GM19467 (cell line): ENCODE measurements around the gene OR5T3.
"Not testable (repeated sequence)": the region's sequence is repeated elsewhere in the genome, so short reads cannot be mapped to it uniquely, and the experiment has no call there.

Source experiments
- ATAC-seq: cut with Tn5 transposase; IDR thresholded peaks from one replicate; pipeline ENCODE4 v1.9.1; 2021; ENCODE audit warnings: mild to moderate bottlenecking, moderate library complexity; ENCODE audit not compliant: unreplicated experiment

OR5T3 gene

DNA sequence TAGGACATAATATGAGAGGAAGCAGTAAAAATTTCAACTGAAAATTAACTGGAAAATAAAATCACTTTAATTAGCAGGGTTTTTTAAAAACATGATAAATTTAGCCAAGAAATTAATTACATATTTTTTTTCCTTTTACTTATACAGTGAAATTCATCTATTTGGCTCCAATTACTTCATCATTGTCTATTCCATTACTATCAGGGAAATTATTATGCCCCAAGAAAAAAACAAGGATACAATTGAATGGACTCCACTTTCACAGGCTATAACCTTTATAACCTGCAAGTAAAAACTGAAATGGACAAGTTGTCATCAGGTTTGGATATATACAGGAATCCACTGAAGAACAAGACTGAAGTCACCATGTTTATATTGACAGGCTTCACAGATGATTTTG is at the start of gene OR5T3:
Gene OR5T3 (plus strand): TSS at position 301 of the 400 bp plus-strand sequence. CDS start 0 bp downstream, at position 301.
- no peak for ATAC-seq

GRCh38 chr11:56207790-56208189 is 44.3 kb upstream of the OR5T3 start:
- ATAC-seq, result no peak

GRCh38 chr11:56214537-56214936 is 37.5 kb upstream of the OR5T3 start:
- no peak for ATAC-seq

DNA sequence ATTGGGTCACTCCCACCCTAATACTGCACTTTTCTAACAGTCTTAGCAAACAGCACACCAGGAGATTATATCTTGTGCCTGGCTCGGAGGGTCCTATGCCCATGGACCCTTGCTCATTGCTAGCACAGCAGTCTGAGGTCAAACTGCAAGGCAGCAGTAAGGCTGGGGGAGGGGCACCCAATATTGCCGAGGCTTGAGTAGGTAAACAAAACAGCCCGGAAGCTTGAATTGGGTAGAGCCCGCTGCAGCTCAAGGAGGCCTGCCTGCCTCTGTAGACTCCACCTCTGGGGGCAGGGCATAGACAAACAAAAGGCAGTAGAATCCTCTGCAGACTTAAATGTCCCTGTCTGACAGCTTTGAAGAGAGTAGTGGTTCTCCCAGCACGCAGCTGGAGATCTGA is 32.3 kb upstream of the OR5T3 start:
- not testable (repeated sequence) for ATAC-seq

DNA sequence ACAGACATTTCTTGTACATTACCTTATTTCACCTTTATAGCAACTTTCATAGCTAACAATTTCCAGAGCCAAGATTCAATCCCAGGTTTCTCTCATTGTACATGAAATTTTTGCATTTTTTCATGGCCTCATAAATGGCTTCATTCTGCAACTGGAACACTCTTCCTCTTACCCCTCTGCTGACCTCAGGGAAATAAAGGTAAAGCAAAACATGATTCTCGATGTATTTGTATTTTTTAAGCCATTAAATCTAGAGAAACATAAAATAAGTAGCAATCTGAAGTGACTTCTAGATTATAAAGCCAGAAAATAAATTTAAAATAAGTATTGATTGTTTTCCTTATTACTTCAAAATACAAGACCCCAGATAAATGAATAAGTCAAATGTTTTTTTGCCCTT is 17.9 kb upstream of the OR5T3 start, which contains the start of gene OR5T2:
Gene OR5T2 (minus strand): TSS at position 101 of the 400 bp plus-strand sequence. CDS start 1,193 bp downstream, outside the sequence.
- no peak for ATAC-seq

DNA sequence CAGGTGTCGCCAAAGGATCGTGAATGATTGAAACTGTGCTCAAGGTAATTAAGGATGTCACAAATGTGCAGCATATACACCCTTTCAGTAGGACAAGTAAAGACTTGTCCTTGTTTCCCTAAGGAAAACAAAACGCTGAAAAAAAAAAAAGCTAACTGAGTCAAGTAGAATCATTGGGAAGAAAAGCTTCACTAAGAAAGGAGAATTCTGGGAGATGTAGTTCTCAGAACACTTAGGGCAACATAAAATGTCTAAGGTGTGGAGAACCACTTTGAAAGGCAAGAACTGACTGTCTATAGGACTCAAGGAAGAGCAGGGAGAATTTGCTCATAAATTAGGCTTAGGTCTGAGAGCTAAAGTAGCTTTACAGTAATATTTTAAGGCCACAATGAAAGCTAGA is 19.0 kb downstream of the OR5T3 start:
- ATAC-seq, result no peak

- no peak for ATAC-seq
Observed at GRCh38 chr11:56273854-56274253, 21.8 kb downstream of the OR5T3 start, which contains the start of gene OR5T1. Gene OR5T1, plus strand, starts transcription at chr11:56274154. Its CDS starts 1,485 bp downstream, at chr11:56275639.

GRCh38 chr11:56292154-56292553 is 40.1 kb downstream of the OR5T3 start, which contains the start of gene OR8H1:
Gene OR8H1, minus strand, starts transcription at chr11:56292254. Its CDS starts 1,192 bp downstream, at chr11:56291062.
- no peak for ATAC-seq

- no peak for ATAC-seq
Observed at GRCh38 chr11:56296898-56297297, 44.8 kb downstream of the OR5T3 start.
